Neutrophil (primary cell): ENCODE results near the gene MYO1C.

Experiments
- H3K27ac ChIP-seq: fragments of 200-600 bp; sonication (generic); 2 replicates; pipeline ENCODE4 v1.5.1; 2016; ENCODE audit warnings: mild to moderate bottlenecking, moderate library complexity
- H3K27me3 ChIP-seq: fragments of 200-600 bp; sonication (generic); 2 replicates; pipeline ENCODE4 v1.6.0; 2016; ENCODE audit warnings: mild to moderate bottlenecking
- H3K36me3 ChIP-seq: fragments of 200-600 bp; sonication (generic); 2 replicates; pipeline ENCODE4 v1.5.1; 2017
- H3K4me1 ChIP-seq, 2 experiments: fragments of 200-600 bp in 1 of 2; sonication (generic) in 1 of 2; 1 replicate in 1 of 2; 2 replicates in 1 of 2; pipeline versions ENCODE4 v1.5.1 to v1.6.1; 2013 to 2016; ENCODE audit warnings: low read depth in 1 of 2, low read length in 1 of 2, mild to moderate bottlenecking in 1 of 2, moderate library complexity in 1 of 2; ENCODE audit not compliant: control insufficient read depth in 1 of 2, insufficient read depth in 1 of 2
- H3K4me3 ChIP-seq, 2 experiments: fragments of 200-600 bp in 1 of 2; sonication (generic) in 1 of 2; 1 replicate in 1 of 2; 2 replicates in 1 of 2; pipeline ENCODE4 v1.5.1; 2013 to 2016; ENCODE audit warnings: low read depth in 1 of 2, low read length in 1 of 2, mild to moderate bottlenecking in 1 of 2, moderate library complexity in 1 of 2
- H3K9me3 ChIP-seq: fragments of 200-600 bp; sonication (generic); 2 replicates; pipeline ENCODE4 v1.5.1; 2016
- CTCF ChIP-seq: fragments of 200-600 bp; sonication (generic); IDR thresholded peaks from 2 replicates; pipeline ENCODE4 v1.5.1; 2016; ENCODE audit warnings: antibody characterized with exemption

MYO1C gene

DNA sequence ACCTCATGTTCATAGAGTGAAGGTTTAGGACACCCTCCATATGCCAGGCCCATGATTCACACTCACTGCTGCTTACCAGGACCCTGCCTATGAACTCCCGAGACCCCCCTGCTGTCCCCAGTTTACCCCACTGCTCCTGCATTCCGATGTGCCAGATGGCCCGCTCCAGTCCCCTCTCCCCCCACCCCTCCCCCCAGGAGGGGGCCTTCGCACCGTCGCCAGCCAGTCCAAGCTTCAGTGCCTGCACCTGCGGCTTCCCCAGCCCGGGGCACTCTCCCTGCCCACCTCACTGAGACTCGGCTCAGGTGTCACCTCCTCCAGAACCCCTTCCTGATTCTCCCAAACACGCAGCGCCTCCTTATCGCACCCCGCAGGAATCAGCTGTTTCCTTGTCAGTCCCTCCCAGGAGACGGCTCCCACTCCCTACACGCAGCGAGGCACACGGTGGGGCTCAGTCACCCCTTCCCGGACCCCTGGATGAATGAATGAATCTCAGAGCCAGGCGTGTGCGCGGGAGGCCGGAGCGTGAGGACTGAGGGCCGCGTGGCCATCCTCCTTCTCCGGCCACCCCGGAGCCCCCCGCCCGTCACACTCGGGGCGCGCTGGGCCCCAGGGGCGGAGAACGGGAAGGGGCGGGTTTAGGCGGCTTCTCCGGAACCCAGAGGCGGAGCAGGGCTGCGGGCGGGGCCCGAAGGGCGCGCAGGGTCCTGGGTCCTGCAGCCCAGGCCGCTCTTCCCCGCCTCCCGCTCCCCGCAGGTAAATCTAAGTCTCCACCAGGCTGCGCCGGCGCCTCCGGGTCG, 1.6 kb downstream of the MYO1C start:
- Histone ChIP-seq H3K9me3 (no peaks in the 10 kb centered on the region), H3K4me3 (peak overlapping the region; percentile 74 to 83), H3K27ac (peak overlapping the region; percentile 53), H3K27me3 (peaks cover 80% of the 10 kb centered on the region), H3K4me1 (peaks cover 43 to 57% of the 10 kb centered on the region in 2 experiments), H3K36me3 (peaks cover 22% of the 10 kb centered on the region)
- TF ChIP-seq CTCF = peak; percentile 9

- Histone ChIP-seq H3K4me1 (peaks cover 49 to 71% of the 10 kb centered on the region in 2 experiments), H3K9me3 (no peaks in the 10 kb centered on the region), H3K36me3 (peaks cover 2% of the 10 kb centered on the region), H3K27me3 (peaks cover 94% of the 10 kb centered on the region), H3K27ac (no peak overlapping the region), H3K4me3 (peak overlapping the region; percentile 63 to 73)
- TF ChIP-seq CTCF = no peak
Observed at GRCh38 chr17:1488826-1489270, 3.6 kb downstream of the MYO1C start.

- Histone ChIP-seq H3K36me3 (no peaks in the 10 kb centered on the region), H3K4me3 (peak overlapping the region; percentile 63 to 73), H3K4me1 (peaks cover 45 to 66% of the 10 kb centered on the region in 2 experiments), H3K27ac (peak overlapping the region; percentile 40), H3K27me3 (peaks cover 94% of the 10 kb centered on the region), H3K9me3 (no peaks in the 10 kb centered on the region)
- TF ChIP-seq CTCF = peak; percentile 31
Observed at GRCh38 chr17:1487939-1488825, 4.3 kb downstream of the MYO1C start.

DNA sequence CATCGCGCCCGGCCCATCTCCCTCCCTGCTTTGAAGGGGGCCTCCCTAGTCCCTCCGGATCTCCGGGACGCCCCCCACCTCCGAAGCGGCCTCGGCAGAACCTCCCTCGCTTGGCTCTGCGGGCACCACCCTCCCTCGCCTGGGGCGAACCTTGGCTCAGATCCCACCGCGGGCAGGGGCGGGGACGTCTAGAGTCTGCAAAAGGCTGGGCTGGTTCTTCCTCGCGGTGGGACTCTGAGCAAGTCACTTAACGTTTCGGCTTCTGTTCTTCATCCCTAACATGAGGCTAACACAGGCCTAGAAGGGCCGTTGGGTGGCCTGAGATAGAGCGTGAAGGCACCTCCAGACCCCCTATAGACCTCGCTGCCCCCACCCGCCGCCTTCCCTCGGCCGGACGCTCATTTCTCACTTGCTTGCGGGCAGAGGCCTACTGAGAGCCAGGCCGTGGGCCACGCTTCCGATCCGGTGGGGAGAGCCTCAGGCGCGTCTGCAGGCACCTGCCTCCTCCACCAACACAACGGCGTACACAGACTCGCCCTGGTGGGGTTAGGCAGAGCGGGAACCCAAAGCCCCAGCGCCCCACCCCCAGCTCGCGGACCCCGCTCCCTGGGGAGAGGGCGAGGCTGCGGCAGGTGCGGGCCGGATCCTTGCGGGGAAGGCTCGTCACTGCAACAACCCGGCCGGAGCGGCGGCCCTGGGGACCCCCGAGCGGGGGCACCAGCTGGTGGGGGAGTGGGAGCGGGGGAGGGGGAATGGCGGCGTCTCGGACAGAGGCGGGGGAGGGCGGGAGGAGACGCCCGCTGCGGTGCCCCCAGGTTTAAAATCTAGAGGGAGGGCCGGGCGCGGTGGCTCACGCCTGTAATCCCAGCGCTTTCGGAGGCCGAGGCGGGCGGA, 5.4 kb downstream of the MYO1C start:
- TF ChIP-seq CTCF = no peak
- Histone ChIP-seq H3K4me3 (peak overlapping the region in 1 of 2 experiments; percentile 73), H3K36me3 (no peaks in the 10 kb centered on the region), H3K27ac (peak overlapping the region; percentile 2), H3K4me1 (peaks cover 36 to 55% of the 10 kb centered on the region in 2 experiments), H3K27me3 (peaks cover 93% of the 10 kb centered on the region), H3K9me3 (no peaks in the 10 kb centered on the region)
